Muscle of arm (tissue), 12 donors: Measurements from ENCODE around the gene PC. TPM values are rescaled to one million over a fixed set of nuclear protein-coding genes. Genes with fewer than 3 reads are reported as not detected.
A peak's percentile ranks its signal among the peaks of the same experiment; 100 is the strongest.
"Not testable (repeated sequence)": the region's sequence is repeated elsewhere in the genome, so short reads cannot be mapped to it uniquely, and the experiment has no call there.

ENCODE experiments used
- DNase-seq: peaks from one replicate; pipeline ENCODE4 v3.0.0-alpha.2; 2013
- polyA plus RNA-seq, 12 donors: library from polyadenylated mRNA; unstranded; fragments of 120-200 nt; gene quantifications; one replicate each; pipeline ENCODE4 v1.2.1, GENCODE V29; 2013; ENCODE audit not compliant: insufficient read length in 12 of 12

PC gene
- polyA plus RNA-seq, 12 donors, result 5.3 to 22.8 (median 15.5) TPM; not detected in 1

DNA sequence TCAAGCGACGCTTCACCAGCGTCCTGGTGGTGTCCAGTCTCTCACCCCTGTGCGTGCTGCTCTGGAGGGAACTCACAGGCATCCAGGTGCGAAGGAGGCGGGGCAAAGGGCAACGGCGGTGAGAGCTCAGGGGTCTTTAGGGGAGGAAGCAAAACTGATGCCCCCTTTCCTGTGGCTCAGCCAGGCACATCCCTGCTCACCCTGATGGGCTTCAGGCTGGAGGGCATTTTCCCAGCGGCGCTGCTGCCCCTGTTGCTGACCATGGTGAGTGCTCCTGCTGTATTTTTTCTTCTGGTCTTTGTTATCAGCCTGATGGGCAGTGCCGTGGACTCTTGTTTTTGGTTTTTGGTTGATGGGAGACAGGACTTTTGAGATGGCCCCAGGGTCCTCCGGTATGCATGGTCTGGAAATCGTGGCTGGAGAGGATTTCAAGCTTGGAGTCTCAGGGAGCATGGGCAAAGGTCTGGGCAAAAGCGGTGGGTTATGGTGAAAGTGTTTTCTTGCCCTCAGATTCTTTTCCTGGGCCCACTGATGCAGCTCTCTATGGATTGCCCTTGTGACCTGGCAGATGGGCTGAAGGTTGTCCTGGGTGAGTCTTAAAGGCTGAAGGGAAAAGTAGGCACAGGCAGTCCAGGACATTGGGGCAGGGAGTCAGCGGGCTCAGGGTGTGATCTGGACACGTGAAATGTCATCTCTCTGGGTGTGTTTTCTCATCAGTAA, 114.2 kb downstream of the PC start:
- no peak for DNase-seq

DNA sequence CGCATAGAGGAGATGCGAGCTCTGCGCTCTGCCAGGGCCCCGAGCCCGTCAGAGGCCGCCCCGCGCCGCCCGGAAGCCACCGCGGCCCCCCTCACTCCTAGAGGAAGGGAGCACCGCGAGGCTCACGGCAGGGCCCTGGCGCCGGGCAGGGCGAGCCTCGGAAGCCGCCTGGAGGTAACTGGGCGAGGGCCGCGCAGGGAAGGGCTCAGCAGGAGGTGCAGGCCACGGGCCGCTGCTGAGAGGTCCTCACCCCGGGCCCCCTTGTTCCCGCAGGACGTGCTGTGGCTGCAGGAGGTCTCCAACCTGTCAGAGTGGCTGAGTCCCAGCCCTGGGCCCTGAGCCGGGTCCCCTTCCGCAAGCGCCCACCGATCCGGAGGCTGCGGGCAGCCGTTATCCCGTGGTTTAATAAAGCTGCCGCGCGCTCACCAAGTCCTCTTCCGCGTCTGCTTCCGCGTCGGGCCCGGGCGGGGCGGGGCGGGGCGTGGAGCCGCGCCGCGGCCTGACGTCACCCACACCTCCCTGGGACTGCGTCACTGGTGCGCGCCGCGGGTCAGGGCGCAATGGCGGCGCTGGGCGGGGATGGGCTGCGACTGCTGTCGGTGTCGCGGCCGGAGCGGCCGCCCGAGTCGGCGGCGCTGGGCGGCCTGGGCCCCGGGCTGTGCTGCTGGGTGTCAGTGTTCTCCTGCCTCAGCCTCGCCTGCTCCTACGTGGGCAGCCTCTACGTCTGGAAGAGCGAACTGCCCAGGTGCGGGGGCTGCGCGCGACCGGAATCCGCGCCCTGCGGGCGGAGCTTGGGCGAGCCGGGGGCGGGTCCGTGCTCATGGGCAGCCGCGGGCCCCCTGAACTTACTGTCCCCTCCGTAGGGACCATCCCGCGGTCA, 115.0 kb downstream of the PC start, which contains the start of gene RCE1:
TSS of gene RCE1 (plus strand) at position 546 of the 880 bp plus-strand sequence. CDS start at position 561, 15 bp downstream.
- DNase-seq, result peak; percentile 86

DNA sequence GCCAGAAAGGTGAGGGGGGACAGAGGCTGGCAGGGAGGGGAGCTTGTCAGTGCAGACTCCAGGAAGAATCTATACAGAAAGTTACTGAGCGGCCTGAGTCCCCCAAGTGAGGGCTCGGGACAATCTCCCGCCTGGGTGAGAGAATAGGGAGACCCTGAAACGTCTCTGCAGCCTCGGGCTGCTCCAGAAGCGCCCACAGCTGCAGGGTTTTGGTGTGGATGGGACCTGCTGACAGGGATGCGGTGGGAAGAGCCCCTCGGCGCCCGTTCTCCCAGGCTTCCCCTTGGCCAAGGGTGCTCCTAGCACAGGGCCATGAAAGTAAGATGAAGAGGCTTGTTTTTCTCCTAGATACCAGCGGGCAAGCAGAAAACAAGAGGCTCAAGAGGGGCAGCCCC, 115.7 kb downstream of the PC start:
- no peak for DNase-seq

DNA sequence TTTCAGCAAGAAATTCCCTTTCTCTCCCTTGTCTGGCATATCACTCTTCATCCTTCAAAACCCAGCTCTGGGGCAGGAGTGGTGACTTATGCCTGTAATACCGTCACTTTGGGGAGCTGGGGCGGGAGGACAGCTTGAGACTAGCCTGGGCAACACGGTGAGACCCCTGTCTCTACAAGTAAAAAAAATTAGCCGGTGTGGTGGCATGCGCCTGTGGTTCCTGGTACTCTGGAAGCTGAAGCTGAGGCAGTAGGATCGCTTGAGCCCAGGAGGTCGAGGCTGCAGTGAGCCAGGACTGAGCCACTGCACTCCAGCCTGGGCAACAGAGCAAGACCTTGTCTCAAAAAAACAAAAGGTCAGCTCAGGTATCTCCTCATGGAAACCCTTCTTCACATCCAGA, 116.3 kb downstream of the PC start:
- DNase-seq, result no peak

DNA sequence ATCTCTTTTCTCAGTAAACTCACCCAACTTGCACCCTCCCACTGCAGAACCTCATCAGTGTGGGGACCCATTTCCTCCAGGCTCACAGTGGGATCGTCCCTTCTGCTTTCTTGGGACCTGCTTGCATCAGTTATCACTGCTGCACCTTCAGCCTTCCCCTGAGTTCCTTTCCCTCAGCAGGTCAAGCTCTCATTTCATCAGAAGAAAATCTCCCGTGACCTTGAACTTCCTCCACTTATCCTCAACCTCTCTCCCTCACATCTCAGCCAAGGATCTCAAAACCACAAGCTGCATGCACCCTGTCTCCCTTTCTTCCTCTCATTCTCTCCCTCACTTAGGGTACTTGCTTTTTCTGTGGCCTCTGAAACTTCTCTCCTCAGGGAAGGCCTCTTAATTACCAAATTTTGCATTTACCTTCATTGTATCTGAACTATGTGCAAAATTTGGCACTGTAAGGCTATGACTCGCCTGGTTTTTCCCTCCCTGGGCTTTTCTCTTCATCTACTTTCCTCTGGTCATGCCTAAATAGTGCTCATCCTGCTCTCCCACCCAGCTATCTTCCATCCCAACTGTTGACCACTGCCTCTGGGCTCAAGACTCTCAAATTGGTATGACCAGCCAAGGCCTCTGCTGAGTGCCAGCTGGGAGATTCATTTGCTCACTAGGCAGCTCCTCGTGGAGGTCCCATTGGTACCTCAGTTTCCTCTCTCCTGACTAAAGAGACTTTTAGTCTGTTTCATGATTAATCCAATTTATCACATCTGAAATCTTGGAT, 117.7 kb downstream of the PC start:
- DNase-seq, result no peak

DNA sequence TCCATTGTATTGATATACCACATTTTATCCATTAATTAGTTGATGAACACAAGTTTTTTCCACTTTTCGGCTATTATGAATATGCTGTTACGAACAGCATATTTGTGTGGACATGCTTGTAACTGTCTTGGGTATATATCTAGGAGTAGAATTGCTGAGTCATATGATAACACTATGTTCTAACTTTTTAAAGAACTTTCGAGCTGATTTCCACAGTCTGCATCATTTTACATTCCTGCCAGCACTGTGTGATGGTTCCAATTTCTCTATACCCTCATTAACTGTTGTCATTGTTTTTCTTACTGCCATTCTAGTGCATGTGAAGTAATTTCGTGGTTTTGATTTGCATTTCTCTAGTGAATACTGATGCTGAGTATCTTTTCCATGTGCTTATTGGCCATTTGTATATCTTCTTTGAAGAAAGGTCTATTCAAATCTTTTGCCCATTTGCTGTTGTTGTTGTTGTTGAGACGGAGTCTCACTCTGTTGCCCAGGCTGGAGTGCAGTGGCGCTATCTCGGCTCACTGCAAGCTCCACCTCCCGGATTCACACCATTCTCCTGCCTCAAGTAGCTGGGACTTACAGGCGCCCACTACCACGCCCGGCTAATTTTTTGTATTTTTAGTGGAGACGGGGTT, 122.3 kb downstream of the PC start:
- DNase-seq, result no peak

DNA sequence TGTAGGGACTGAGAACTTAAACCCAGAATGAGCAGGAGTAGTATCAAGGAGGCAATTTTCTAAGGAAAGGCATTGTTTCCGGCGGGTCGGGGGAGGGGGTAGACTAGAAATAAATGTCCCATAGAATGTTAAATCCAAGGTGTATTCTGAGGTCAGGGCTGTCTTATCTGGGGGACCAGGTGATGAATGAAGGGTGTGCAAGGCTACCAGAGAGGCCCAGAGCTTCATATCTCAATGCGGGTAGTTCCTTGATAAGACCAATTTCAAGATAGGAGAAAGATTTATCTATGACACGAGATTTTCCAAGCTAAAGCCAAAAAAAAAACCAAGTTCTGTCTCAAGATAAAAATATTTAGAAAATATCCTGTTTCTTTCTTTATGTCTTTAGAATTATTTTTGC, 123.2 kb downstream of the PC start:
- DNase-seq, result no peak

DNA sequence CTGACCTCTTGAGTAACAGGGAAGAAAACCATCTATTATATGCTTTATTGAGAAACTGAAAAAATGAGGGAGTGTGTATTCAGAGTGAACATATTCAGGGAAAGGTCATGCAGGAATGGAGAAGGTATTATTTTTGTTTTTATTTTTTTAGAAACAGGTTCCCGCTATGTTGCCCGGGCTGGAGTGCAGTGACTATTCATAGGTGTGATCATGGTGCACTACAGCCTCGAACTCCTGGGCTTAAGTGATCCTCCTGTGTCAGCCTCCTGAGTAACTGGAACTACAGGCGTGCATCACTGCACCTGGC, 123.7 kb downstream of the PC start:
- DNase-seq, result no peak

DNA sequence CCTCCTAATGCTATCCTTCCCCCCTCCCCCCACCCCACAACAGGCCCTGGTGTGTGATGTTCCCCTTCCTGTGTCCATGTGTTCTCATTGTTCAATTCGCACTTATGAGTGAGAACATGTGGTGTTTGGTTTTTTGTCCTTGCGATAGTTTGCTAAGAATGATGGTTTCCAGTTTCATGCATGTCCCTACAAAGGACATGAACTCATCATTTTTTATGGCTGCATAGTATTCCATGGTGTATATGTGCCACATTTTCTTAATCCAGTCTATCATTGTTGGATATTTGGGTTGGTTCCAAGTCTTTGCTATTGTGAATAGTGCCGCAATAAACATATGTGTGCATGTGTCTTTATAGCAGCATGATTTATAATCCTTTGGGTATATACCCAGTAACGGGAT, 133.6 kb downstream of the PC start:
- DNase-seq, result not testable (repeated sequence)

DNA sequence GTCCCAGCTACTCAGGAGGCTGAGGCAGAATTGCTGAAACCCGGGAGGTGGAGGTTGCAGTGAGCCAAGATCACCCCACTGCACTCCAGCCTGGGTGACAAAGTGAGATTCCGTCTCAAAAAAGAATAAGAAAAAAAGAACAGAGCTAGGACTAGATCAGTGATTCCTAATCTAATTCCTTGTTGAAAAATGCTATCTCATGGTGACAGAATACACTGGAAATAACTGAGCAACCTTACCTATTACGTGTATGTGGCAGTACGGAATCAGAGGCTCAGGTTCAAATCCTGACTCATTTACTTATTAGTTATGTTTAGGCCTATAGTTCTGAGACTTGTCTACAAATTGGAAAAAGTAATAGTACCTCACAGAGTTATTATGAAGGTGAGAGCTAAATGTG, 134.5 kb downstream of the PC start:
- DNase-seq, result no peak

DNA sequence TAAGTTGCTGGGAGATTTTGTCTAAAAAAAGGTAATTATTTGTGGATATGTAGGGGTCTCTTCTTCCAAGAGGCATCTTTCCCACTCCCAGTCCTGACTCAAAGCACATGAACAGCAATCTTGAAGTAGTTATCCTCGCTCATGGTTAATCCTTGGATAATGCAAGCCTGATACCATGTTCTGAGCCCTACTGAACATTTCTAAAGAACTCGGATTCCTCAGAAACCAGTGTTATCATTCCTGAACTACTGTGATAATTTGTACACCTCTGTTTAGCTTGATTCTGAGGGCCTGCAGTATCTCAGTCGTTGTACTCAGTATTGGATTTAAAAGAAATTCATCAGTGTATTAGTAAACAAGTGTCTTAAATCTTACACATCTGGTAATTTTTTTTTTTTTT, 137.3 kb downstream of the PC start:
- no peak for DNase-seq

DNA sequence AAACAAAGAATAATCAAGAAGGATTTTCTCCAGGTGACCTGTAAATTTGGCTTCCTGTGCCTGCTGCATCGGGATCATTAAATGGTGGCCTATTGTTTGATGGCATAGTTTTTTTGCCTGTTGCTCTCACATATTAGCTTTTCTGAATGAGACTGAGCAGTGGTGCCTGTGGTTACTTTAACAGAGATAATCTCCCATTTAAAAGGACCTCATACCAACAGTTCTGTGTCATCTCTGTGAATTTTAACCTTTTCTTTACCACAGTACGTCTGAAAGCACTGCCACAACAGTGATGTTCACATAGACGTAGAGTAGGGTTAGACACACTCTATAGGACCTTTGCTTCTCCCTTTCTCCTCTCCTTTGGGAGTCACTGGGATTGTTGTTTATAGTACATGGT, 137.8 kb downstream of the PC start:
- no peak for DNase-seq

DNA sequence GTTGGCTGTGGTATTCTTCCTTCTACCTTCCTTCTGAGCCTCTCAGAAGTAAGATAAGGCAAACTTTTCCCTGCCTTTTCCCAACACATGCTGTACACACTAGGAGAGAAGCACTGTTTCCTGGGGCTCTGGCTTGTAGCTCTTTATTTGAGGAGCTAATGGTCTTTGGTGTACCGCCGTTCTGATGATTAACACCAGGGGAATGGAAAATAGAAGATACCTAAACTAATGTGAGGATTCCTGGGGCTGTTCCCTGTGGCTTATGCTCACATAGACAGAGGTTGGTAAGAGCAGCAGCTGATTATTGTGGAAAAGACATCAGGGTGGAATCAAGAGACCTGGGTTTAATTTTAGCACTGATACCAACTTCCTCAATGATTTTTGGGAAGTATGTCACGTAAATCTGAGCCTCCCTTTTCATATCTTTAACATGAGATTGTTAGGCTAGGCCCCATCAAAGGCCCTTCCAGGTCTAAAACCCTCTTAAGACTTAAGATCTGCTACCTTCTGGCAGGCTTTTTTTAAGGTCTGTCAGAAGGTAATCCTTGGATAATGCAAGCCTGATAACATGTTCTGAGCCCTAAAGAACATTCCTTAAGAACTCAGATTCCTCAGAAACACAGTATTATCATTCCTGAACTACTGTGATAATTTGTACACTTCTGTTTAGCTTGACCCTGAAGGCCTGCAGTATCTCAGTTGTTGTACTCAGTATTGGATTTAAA, 139.8 kb downstream of the PC start:
- DNase-seq, result no peak

DNA sequence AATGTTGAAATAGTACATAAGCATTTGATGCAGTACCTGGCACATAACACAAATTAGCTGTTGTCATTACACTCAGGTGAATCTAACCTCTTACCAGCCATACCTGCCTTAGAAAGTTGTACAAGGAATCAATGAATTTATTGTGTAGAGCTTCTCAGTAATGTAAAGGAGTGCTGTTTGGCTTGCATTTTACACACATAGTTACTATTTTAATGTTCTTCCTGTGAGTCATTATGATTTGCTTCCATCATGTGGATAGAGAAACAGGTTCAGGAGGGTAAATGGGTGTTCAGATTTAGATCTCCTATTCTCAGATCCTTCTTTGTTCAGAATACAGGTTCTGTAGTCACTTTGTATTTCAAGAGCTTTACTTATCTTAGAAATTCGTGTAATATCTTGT, 142.5 kb downstream of the PC start:
- DNase-seq, result no peak

DNA sequence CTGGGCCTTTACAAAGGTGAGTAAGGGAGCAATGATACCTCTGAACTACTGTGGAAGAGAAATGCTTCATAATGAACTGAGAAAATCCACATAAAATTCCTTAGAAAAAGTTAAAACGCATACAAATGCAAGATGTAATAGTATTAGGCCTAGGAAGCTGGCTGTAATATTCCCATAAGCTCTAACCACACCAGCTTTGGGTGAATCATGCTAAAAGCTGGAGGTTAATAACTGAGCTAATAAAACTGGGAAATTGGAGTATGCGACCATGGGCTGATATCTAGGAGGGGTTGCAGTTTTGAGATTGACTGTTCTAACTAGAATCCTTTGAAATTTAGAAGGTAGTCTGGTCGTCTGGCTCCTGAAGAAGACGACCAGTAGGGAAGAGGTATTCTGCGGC, 143.5 kb downstream of the PC start:
- no peak for DNase-seq

DNA sequence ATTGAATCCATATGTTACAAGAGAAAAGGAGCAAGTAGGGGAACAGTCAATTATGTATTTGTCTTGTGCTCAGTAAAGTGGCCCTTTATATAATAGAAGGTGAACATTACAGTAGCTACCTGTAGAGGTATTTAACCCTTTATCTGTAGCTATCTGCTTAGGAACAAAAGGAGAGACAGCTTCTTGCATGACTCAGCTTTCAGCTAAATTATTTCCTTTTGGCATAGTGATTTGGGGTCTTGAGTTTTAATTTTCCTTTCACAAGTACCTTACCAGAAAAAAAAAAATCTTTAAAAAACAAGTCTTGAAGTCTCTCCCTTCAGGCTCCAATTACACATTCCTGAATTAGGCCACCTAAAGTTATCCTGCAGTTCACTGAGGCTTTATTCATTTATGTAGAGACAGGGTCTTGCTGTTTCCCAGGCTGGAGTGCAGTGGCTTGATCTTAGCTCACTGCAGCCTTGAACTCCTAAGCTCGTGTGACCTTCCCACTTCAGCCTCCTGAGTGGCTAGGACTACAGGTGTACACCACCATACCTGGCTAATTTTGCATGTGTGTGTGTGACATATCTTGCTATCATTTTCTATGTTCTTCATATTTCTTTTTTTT, 147.5 kb downstream of the PC start:
- DNase-seq, result no peak

DNA sequence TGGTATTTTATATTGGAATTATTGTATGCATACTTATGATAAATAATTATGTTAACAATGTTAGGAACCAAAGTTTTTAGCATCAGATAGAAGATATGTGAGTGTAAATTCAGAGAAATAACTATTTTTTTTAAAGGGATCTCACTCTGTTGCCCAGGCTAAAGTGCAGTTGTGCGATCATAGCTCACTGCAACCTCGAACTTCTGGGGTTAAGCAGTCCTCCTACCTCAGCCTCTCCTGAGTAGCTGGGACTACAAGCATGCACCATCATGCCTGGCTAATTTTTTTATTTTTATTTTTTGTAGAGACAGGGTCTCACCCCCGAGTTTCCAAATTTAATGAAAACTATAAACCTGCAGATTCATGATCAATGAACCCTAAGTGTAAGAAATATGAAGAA, 148.6 kb downstream of the PC start:
- DNase-seq, result no peak

DNA sequence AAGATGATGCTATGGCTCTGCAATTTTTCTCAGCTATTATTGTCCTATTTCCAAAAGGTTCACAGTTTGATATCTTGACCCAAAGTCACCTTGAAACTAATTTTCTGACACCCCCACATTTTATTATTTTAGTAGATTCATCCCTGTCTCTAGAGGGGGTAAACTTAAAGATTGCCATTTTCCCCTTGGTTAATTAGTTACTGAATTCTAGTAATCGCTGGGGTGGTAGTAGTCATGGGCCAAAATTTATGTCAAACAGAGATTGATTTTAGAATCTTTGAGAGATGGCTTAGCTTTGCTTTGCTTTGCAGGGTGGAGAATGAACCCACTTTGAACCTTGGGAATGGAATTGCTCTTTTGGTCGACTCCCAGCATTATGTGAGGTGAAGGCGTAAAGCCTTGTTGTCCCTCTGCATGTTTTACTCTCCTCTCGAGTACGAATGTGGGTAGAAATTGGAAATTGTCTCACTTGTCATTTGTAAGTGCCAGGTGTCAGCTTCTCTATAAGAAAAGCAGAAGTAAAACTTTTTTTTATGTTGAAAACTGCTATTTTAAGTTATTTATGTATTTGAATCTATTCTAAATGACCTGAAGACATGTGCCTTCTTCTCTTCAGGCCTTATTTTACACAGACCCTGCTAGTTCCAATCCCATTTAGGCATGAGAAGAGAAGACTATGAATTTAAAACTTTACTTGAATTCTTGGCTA, 157.3 kb downstream of the PC start:
- no peak for DNase-seq

DNA sequence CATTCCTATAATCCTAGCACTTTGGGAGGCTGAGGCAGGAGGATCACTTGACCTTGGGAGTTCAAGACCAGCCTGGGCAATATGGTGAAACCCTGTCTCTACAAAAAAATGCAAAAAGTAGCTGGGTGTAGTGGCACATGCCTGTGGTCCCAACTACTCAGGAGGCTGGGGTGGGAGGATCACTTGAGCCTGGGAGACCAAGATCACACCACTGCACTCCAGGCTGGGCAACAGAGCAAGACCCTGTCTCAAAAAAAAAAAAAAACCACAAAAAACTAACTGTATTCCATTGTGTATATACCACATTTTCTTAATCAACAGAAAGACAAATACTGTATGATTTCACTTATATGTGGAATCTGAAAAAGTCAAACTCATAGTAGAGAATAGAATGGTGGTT, 158.4 kb downstream of the PC start:
- DNase-seq, result not testable (repeated sequence)
